NCI-H460 (cell line): ENCODE measurements around the gene MCM8. TPM values are rescaled to one million over a fixed set of nuclear protein-coding genes. Genes with fewer than 3 reads are reported as not detected.
A peak's percentile ranks its signal among the peaks of the same experiment; 100 is the strongest.

ENCODE experiments used
- DNase-seq: peaks from one replicate; pipeline ENCODE4 v3.0.0-alpha.2; 2016; ENCODE audit warnings: low read depth; ENCODE audit errors: extremely low read depth
- polyA plus RNA-seq: library from polyadenylated mRNA; depleted of rRNA; stranded (reverse); fragments of >200 nt; gene quantifications from 2 replicates; pipeline ENCODE4 v1.2.3, GENCODE V29; 2014; cell fraction: nucleus; rRNA removed
- total RNA-seq: library from RNA; depleted of rRNA; stranded (reverse); fragments of >200 nt; shearing (Covaris generic); gene quantifications from 2 replicates; pipeline ENCODE4 v1.2.3, GENCODE V29; 2014; rRNA removed

MCM8 gene
- total RNA-seq: 18.6 and 19.3 TPM in 2 replicates
- polyA plus RNA-seq: 30.2 and 37.3 TPM in 2 replicates

- peak; percentile 93 for DNase-seq
Measured at GRCh38 chr20:5950271-5951031, at the start of gene MCM8, which contains the start of gene TRMT6. Gene MCM8, plus strand, starts transcription at chr20:5950652. Its CDS starts 1,364 bp downstream, at chr20:5952016. Gene TRMT6, minus strand, starts transcription at chr20:5950533. Its CDS starts 128 bp downstream, at chr20:5950405.

- DNase-seq: no peak
Measured at GRCh38 chr20:5900908-5901307, 49.5 kb upstream of the MCM8 start.

GRCh38 chr20:5908981-5909380 is 41.5 kb upstream of the MCM8 start:
- DNase-seq: no peak

- no peak for DNase-seq
Measured at GRCh38 chr20:5910186-5910585, 40.3 kb upstream of the MCM8 start.

GRCh38 chr20:5913166-5913565 is 37.3 kb upstream of the MCM8 start:
- no peak for DNase-seq

GRCh38 chr20:5914859-5915258 is 35.6 kb upstream of the MCM8 start:
- no peak for DNase-seq

- DNase-seq: no peak
Measured at GRCh38 chr20:5918856-5919625, 31.4 kb upstream of the MCM8 start.

GRCh38 chr20:5919626-5920544 is 30.6 kb upstream of the MCM8 start:
- no peak for DNase-seq

GRCh38 chr20:5920581-5920980 is 29.9 kb upstream of the MCM8 start:
- no peak for DNase-seq

- DNase-seq: no peak
Measured at GRCh38 chr20:5923493-5923892, 27.0 kb upstream of the MCM8 start.

GRCh38 chr20:5925551-5925950 is 24.9 kb upstream of the MCM8 start:
- DNase-seq: no peak

- DNase-seq: no peak
Measured at GRCh38 chr20:5927749-5928462, 22.5 kb upstream of the MCM8 start.

- DNase-seq: no peak
Measured at GRCh38 chr20:5928836-5929715, 21.4 kb upstream of the MCM8 start.

GRCh38 chr20:5931411-5931810 is 19.0 kb upstream of the MCM8 start:
- no peak for DNase-seq

GRCh38 chr20:5932796-5933195 is 17.7 kb upstream of the MCM8 start:
- DNase-seq: no peak

GRCh38 chr20:5933802-5934436 is 16.5 kb upstream of the MCM8 start:
- DNase-seq: no peak

GRCh38 chr20:5935384-5935783 is 15.1 kb upstream of the MCM8 start:
- DNase-seq: no peak

- DNase-seq: no peak
Measured at GRCh38 chr20:5936238-5936637, 14.2 kb upstream of the MCM8 start.
